ENCODE data around the gene ALX4.

Gene ALX4

DNA sequence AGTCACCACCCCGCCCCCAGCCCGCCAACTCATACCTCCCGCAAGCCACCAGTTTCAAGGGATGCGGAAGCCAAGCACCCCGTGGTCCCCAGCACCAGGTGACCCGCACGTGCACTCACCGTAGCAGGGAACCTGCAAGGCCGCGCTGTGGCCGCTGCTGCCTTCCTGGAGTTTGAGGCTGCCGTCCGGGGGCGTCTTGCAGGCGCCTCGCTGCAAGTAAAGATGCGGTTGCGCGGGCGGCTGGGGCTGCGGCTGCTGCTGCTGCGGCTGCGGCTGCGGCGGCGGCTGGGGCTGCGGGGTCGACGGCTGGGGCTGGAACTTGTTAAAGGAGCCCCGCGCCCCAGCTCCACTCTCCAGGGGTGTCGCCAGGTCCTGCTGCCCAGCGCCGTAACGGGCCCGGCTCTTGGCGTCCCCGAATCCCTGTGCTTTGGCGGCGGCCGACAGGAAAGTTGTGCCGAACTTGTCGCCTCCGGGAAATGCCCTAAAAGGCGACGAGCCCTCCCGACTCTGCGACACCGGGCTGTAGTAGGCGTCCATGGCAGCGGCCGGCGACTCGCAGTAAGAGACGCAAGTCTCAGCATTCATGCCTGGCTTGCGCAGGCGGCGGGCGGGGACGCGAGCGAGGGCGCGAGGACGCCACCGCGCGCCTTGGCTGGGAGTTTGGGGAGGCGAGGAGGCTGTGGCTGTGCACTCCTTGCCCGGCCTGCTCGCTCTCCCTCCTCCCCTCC, at the start of gene ALX4:
Gene ALX4 (minus strand): TSS at position 662 of the 728 bp plus-strand sequence. CDS start 77 bp downstream, at position 585.
- DNase-seq (ENCODE audit: low read depth, low spot score): peak; percentile 80

DNA sequence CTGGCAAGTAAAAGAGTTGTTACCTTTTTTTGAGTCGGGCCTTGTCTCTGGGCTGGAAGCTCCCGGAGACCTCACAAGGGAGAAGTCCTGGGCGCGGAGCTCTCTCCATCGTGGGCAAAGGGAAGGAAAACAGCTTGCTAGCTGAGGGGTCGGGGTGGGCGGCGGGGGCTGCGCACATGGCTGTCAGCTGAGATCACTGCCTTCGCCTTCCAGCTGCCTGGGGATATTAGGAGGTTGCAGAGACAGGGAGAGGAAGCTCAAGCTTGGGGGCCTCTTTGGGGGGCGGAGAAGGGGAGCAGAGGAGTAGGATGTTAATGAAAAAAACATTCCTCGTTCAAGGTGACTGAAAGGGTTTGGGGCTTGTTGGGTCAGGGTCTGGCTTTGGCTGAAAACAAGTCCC, 49.2 kb upstream of the ALX4 start:
- no peak for DNase-seq (ENCODE audit: low read depth, low spot score)

DNA sequence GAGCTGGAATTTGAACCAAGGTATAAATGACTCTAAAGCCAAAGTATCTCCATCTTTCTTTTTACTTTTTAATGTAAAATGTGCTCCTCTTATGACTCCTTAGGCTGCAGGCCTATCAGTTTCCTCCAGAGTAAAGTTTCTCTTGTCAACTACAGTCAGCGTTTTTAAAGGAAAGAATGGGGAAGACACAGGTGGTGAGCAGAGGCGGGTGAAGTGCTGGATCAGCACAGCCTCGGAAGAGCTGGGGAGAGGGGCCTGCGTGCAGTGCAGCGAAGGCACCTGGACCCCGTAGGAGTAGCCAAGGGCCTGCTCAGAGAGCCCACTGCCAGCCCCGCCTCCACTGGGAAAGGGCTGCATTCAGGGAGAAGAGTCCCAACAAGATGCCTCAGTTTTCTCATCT, 48.8 kb upstream of the ALX4 start:
- DNase-seq (ENCODE audit: low read depth, low spot score): no peak

DNA sequence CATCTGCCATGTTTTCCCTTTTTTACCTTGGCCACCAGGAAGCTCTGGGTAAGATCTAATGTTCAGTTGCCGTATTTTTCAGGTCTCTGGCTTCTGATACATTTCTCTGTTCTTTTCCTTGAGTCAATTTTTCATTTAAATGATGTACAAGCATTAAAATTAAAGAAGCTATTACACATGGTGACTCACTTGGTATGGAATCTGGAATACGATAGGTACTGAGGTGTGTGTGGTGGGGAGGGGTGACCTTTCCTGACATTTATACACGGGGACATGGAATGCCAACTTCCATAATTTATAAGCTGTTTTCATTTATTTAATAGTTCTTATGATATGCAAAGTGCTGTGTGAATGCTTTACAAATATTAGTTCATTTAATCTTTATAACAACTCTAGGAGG, 47.8 kb upstream of the ALX4 start:
- DNase-seq (ENCODE audit: low read depth, low spot score): no peak

DNA sequence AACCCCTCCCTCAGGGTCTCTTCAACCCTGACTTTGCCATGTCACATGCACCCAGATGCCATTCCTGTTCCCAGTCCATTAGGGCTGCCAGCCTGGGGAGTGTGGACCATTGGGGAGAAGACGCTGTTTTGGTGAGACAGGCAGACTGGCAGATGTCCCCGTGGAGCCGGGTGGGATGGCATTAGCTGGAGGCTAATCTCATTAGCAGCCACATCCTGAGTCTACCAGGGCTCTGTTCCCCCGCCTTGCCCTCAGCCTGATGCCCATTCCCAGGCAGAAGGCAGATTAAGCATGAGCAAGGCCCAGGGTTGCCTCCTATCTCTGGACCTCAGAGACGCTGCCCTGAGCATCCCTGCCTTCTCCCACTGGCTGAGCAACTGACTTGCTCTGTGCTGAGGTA, 46.4 kb upstream of the ALX4 start:
- no peak for DNase-seq (ENCODE audit: low read depth, low spot score)

DNA sequence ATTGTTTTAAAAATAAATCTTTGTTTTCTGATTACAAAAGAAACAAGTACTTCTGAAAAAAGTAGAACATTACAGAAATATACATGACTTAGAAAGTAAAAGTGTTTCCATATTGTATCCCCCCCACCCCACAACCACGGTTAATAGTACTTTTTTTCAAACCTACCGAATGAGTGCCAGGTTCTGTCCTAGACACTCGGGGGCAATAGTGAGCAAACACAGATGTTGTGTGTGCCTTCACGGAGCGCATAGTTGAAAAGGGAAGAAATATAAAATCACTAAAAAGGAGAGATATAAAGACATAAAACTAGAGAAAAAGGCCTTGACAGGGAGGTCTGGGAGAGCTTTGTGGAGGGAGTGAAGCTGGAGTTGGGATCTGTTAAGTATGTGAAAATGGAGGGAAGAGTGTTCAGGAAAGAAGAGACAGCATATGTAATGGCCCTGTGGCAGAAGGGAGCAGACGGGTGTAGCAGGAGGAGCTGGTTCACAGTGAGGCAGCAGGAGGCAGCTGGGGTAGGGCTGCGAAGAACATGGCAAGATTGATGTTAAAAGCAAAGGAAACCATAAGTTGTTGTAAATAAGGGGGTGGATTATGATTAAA, 42.1 kb upstream of the ALX4 start:
- no peak for DNase-seq (ENCODE audit: low read depth, low spot score)

DNA sequence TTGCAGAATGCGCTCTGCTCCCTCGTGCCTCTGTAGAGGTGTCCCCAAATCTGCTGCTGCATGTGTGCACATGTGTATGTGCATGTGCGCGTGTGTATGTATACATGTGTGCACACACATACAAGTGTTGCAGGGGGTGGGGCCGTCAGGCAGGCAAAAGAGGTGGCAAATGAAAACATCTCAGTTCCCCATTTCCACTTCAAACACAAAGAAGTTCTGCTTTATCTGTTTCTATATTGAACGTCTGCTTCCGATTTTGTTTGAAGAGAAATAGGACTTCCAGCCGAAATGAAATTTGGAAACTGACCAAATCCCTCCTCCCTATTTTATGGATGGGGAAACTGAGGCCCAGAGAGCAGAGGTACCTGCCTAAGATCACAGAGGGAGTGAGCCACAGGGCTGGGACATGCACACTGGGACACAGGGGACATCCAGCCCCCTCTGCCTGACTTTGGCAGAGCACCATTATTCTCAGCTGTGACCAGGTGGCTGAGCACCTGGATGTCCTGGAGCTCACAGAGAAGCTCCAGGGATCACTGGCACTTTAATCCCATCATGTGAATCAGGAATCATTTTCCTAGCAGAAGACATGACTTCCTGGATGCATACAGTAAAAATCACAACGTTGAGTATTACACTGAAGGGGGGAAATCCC, 41.2 kb upstream of the ALX4 start:
- DNase-seq (ENCODE audit: low read depth, low spot score): no peak

DNA sequence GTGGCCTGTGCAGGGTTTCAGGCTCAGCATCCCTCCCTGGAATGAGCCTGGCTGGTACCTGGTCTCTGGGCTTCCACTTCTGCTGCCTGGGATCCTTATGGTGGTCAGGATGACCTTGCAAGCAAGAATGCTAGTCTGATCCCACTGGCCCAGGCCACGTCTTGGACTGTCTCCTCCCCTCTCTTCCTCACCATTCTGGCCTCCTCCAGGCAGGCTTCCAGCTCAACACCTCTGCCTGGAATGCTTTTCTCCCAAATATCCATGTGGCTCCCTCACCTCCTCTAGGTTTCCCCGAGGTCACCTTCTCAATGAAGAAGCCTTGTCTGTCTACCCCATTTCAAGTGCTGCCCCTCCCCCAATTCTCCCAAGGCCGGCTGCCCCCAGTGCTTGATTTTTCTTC, 39.4 kb upstream of the ALX4 start:
- peak; percentile 46 for DNase-seq (ENCODE audit: low read depth, low spot score)

DNA sequence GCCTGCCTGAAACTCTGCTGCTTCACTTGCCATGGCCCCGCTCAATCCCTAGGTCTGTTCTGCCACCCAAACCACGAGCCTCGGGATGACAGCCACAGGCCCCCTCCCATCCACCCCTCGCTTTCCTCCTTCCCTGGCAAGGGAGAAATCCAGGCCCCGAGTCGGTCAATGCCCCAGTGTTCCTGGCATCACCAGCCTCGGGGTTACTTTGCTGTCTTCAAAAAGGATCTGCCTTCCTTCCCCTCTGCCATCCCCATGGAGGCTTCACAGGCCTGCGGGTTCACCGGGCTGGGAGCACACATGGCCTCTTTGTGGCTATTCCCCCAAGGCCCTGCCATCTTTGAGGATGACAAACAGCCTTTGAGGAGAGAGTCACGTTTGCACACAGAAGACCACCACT, 38.8 kb upstream of the ALX4 start:
- DNase-seq (ENCODE audit: low read depth, low spot score): no peak

DNA sequence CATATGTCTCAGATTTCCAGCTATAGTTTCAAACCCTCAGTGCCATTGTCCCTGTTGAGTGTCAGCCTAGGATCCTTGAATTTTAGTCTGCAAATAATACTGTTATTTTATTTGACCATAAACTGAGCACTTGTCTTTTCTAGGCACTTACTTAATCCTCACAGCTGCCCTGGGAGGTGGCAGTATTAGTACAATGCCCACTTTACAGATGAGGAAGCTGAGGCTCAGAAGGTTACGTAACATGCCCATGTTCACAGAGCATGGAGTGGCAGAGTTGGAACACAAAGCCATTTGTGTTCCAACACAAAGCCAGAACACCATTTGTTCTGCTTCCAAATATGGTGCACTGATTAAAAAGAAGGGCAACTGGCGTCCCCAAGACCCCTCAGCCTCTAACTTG, 38.2 kb upstream of the ALX4 start:
- no peak for DNase-seq (ENCODE audit: low read depth, low spot score)

DNA sequence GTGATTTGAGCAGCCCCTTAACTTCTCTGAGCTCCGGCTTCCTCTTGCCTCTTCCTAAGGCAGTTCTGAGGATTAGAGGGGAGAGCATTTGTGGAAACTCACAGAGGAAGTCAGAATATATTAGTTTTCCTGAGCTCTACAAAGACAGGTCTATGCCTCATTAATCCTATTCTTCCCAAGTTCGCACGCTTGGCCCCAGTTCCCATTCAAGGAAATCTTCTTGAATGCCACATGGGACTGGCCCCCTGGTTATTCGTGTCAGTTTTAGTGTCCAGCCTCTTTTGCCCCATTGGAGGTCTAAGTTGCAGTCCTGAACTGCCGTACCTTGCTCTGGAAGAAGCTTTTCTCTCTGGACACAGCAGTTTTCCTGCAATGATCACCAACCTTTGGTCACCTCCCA, 37.6 kb upstream of the ALX4 start:
- no peak for DNase-seq (ENCODE audit: low read depth, low spot score)

DNA sequence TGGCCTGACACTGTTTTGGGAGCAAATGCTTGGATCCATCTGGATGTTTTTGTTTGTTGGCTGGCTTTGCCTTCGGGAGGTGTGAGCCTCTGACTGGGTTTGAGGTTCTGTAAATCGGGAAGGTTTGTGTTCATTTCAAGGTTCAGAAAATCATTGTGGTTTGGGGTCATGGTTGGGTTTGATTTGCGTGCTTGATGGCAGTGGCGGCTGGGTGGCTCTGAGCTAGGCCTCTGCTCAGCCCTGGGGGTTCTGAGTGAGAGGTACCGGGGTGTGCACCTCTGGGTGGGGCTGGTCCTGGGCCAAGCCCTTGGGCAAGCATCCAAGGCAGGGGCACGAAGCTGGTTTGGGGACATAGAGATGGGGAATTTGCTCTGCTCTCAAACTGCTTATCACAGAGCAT, 37.0 kb upstream of the ALX4 start:
- no peak for DNase-seq (ENCODE audit: low read depth, low spot score)

DNA sequence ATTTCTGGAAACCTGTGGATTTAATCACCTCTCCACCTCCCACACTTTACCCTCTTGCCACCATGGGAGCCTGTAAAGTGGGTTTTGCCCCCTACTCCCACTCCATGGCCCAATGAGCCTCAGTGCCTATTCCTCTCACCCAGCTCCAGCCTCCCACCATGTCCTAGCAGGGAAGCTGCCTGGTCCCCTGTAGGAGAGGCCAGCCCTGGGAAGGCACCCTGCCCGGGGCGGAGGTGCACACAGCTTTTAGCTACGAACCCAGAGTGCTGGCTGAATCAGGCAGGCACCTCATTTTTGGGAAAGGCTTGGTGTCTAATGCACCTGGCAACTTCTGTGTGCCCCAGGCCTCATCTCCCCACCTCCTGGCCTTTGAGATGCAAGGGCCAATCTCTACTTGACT, 35.8 kb upstream of the ALX4 start:
- no peak for DNase-seq (ENCODE audit: low read depth, low spot score)

DNA sequence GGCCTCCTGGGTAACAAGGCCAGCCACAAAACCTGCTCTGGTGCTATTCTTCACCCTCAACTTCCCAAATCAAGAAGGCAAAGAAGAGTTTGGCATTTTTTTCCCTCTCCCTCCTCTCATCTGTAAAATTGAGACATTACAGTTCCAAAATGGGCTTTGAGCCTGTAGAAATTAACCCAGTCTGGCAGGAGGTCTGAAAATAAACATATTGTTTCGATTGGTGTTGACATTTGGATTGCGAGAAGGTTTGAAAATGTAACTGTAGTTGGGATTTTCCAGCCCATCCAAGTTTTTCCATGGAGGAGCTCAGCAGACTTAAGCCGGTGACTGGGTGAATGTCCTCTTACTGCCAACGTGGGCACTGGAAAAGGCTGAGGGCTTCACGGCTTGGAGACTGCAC, 35.0 kb upstream of the ALX4 start:
- DNase-seq (ENCODE audit: low read depth, low spot score): no peak

DNA sequence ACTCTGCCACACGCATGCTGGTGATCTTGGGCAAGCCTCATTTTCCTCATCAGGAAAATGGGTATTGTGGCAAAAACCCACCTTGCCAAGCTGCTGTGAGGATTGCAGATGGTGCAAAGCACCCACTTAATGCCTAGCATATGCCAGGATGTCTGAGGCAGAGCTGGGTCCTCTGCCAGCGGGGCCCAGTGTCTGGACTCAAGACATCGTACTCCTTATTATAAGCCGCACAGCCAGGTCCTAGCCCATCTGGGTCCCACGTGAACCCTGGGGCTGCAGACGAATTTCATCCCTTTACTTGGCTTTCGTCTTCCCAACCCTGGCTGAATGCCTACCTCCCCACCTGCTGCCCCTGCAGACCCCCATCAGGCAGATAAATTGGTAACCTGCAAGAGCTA, 34.5 kb upstream of the ALX4 start:
- no peak for DNase-seq (ENCODE audit: low read depth, low spot score)

DNA sequence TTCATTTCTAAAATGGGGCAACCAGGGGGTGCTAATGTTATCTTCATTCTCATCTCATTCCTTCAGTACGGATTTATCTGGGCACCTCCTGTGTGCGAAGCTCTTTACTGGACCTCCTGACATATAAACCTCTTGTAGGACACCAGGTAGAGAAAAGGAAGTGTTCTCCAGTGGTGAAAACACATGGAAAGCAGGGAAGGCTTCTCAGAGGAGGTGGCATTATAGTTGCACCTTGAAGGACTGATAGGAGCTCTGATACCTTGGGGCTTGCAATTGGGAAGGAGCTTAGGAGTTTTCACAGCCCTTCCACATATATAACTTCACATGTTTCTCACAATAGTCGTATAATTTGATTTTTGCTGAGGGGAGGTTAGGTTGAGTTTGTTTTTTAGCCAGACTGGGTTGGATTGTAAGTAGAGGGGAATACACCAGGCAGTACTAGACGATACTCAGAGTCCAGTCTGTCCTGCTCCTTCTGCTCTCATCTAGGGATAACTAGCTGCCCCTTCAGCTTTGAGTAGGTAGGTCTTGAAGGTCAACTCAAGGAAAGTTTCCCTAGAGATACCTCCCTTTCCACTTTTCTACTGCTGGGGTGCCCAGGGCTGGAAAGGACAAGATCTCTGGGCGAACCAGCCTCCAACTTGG, 34.0 kb upstream of the ALX4 start:
- no peak for DNase-seq (ENCODE audit: low read depth, low spot score)

DNA sequence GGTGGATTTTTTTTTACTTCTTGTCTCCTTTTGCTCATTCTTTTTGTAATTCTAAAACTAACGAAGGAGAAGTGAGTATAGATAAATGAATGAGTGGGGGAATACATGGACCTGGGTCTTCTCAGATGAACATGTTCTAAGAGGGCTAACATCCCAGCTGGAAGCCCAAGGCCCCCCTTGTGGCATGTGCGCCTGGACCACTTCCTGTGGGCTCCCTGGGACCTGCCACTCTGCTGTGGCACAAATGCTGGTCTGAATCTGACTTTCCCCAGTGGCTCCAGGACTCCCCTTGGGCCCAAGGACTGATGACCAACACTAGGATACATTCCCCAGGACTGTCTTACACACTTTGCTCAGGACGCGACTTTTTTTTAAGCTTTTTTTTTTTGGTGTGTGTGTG, 32.7 kb upstream of the ALX4 start:
- DNase-seq (ENCODE audit: low read depth, low spot score): no peak

DNA sequence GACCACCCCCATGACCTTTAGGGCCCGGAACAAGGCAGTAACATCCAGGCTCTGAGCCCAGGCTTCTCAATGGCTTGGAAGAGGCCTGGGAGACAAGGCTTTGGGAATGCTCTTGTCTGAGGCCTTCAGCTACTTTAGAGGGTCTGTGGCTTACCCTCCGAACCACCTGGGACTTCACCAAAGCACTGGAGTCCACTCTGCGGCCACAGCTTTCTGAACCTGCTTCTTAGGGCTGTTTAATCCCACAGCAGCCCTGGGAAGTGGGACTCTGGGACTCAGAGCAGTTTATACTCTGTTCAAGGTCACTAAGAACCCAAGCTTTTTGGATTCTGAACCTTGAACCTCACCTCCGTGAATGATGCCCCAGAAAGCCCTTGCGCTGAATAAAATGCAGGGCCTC, 30.7 kb upstream of the ALX4 start:
- no peak for DNase-seq (ENCODE audit: low read depth, low spot score)

DNA sequence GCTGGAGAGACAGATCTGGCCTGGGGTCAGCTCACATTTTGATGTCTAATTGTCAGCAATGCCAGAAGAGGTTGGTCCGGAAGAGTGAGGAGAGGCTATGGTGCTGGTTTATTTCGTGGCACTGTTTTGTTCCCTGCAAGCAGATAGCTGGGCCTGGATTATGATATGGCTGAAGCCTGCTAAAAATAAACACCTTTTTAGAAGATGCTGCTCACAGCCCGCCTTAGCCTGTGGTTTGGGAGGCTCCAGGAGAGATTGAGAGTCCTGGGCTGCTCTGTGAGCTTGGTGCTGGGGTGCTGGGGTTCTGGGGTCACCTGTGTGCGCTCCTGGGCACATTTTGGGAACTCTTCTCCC, 29.6 kb upstream of the ALX4 start:
- no peak for DNase-seq (ENCODE audit: low read depth, low spot score)

DNA sequence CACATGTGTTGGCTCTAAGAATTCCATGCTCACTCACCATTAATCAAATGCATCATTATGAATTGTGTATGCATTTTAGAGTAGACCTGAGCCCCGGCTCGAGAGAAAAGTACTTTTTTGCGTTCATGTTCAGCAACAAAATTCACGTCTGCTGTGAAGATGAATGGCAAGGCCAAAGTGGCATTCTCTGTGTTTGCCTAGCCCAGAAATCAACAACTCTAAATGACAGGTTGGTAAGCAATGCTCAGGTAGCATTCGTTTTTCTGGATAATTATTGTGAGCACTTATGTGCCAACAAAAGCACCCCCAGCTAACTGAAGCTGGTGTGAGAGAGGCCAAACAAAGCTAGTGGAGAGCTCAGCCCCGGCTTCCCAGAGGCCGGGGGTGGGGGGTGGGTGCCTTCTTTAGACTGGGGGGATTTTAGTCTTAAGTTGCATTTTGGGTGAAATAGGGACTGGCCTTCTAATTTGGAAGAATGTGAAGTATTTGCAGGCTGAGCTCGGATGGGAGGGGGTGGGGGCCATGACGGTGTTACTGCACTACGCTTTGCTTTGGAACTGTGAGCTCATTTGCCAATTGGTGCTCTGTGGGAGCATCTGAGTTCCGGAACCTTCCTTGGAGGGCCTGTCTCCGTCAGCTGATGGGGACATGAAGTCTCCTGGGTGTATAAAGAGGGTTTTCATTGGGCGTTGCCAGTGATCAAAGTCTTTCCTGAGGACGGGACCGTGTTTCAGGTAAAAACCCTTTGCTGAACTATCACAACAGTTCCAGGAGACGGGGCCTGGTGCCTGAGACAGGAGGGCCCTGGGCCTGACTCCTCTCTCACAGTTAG, 29.0 kb upstream of the ALX4 start:
- DNase-seq (ENCODE audit: low read depth, low spot score): peak; percentile 36

DNA sequence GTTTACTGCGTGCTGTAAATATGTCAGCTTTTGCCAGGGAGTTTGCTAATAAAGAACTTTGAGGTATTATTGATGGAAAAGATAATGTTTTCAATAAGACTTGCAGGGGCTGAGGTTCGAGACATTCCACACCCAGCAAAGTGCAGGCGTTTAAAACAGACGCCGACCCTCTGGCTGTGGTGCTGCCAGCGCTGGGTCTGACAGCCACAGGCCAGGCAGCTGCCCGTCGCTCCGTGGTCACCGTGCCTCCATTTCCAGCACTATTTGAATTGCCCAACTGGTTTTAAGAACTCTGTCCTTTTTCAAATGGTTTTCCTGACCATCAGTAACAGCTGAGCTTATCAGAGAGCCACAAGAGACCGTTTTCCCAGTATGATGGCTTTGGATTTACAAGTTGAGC, 28.1 kb upstream of the ALX4 start:
- DNase-seq (ENCODE audit: low read depth, low spot score): no peak

DNA sequence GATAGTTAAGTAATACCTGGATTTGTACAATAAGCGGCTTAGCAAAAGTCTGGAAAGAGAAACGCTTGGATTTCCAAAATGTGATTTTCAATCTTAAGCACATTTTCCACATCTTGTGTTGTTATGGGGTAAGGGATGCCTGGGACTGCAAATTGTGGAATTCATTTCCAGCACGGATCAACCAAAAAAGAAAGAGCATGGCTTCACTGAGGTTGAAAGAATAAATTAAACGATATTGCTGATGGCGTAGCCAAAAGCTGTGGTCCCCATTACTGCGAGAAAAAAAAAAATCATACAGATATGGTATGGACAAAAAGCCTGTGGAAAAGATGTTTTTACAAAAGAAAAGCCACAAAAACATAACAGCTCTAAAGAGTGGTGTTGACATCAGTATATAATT, 26.0 kb upstream of the ALX4 start:
- DNase-seq (ENCODE audit: low read depth, low spot score): no peak

Measured in ELF-1 (cell line).